Measurements from ENCODE around the gene MSRB1. TPM values are rescaled to one million over a fixed set of nuclear protein-coding genes. Genes with fewer than 3 reads are reported as not detected.

MSRB1 gene
- total and polyA plus RNA-seq, 2 of the 13 experiments (the other 11 are each of a cell fraction or from before 2014, with no cell fraction given) = 32.1 to 75.4 TPM

DNA sequence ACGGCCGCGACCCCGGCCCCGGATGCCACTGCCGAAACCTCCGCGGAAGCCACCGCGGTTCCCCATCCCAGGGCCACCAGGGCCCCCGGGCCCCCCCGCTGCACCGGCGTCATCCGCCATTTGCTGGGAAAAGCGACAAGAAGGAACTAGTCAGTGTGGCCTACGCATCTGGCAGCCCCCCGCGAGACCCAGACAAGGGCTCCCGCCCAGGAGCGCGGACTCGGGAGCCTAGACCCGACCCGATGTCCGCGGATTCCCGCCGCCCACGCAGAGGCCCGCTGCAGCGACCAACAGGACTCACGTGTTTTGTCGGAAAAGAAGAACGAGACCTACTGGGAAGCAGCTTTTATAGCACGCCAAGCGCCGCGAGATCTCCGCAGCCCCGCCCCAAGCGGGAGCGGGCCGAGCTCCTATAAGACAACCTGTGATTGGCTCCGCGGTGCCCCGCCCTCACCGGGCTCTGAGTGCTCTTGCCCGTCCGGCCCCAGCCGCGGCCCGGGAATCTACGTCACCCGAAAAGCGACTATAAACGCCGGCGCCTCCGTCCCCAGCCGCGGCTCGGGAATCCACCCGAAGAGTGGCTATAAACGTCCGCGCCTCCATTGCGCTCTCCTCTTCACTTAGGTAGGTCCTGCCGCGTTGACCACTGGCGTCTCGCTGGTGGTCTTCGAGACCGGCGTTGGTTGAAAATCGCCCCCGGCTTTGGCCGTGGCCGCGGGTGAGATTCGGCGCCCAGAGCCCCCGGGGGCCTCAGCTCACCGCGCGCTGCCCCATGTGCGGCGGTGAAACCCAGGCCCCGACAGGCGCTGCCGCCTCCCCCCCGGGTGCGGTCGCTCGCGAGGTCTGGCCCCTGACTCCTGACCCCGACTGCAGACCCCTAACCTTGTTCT is 21.8 kb upstream of the MSRB1 start, which contains the start of gene RPS2 (continued):
- TF ChIP-seq, protein P1, sequence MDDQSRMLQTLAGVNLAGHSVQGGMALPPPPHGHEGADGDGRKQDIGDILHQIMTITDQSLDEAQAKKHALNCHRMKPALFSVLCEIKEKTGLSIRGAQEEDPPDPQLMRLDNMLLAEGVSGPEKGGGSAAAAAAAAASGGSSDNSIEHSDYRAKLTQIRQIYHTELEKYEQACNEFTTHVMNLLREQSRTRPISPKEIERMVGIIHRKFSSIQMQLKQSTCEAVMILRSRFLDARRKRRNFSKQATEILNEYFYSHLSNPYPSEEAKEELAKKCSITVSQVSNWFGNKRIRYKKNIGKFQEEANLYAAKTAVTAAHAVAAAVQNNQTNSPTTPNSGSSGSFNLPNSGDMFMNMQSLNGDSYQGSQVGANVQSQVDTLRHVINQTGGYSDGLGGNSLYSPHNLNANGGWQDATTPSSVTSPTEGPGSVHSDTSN (CRISPR knock-in tag; IDR thresholded peaks at IDR 0.05; ENCODE audit: borderline replicate concordance) = no peak
- TF ChIP-seq RORA (CRISPR knock-in tag; IDR thresholded peaks at IDR 0.05) = 0 out of 2 replicates have a peak, but pooled peaks have one; percentile 58
- TF ChIP-seq, protein P2, sequence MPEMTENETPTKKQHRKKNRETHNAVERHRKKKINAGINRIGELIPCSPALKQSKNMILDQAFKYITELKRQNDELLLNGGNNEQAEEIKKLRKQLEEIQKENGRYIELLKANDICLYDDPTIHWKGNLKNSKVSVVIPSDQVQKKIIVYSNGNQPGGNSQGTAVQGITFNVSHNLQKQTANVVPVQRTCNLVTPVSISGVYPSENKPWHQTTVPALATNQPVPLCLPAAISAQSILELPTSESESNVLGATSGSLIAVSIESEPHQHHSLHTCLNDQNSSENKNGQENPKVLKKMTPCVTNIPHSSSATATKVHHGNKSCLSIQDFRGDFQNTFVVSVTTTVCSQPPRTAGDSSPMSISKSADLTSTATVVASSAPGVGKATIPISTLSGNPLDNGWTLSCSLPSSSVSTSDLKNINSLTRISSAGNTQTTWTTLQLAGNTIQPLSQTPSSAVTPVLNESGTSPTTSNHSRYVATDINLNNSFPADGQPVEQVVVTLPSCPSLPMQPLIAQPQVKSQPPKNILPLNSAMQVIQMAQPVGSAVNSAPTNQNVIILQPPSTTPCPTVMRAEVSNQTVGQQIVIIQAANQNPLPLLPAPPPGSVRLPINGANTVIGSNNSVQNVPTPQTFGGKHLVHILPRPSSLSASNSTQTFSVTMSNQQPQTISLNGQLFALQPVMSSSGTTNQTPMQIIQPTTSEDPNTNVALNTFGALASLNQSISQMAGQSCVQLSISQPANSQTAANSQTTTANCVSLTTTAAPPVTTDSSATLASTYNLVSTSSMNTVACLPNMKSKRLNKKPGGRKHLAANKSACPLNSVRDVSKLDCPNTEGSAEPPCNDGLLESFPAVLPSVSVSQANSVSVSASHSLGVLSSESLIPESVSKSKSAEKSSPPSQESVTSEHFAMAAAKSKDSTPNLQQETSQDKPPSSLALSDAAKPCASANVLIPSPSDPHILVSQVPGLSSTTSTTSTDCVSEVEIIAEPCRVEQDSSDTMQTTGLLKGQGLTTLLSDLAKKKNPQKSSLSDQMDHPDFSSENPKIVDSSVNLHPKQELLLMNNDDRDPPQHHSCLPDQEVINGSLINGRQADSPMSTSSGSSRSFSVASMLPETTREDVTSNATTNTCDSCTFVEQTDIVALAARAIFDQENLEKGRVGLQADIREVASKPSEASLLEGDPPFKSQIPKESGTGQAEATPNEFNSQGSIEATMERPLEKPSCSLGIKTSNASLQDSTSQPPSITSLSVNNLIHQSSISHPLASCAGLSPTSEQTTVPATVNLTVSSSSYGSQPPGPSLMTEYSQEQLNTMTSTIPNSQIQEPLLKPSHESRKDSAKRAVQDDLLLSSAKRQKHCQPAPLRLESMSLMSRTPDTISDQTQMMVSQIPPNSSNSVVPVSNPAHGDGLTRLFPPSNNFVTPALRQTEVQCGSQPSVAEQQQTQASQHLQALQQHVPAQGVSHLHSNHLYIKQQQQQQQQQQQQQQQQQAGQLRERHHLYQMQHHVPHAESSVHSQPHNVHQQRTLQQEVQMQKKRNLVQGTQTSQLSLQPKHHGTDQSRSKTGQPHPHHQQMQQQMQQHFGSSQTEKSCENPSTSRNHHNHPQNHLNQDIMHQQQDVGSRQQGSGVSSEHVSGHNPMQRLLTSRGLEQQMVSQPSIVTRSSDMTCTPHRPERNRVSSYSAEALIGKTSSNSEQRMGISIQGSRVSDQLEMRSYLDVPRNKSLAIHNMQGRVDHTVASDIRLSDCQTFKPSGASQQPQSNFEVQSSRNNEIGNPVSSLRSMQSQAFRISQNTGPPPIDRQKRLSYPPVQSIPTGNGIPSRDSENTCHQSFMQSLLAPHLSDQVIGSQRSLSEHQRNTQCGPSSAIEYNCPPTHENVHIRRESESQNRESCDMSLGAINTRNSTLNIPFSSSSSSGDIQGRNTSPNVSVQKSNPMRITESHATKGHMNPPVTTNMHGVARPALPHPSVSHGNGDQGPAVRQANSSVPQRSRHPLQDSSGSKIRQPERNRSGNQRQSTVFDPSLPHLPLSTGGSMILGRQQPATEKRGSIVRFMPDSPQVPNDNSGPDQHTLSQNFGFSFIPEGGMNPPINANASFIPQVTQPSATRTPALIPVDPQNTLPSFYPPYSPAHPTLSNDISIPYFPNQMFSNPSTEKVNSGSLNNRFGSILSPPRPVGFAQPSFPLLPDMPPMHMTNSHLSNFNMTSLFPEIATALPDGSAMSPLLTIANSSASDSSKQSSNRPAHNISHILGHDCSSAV (CRISPR knock-in tag; IDR thresholded peaks at IDR 0.05; ENCODE audit: borderline replicate concordance) = 0 out of 2 replicates have a peak, but pooled peaks have one; percentile 27
- peak; percentile 69; the same call in 1 of the 2 replicates for TF ChIP-seq ZSCAN25 (CRISPR knock-in tag; IDR thresholded peaks at IDR 0.05)
- no peak for TF ChIP-seq ZNF292 (CRISPR knock-in tag; IDR thresholded peaks at IDR 0.05; ENCODE audit: borderline replicate concordance, low read depth)
- TF ChIP-seq SSRP1 (CRISPR knock-in tag; IDR thresholded peaks at IDR 0.05) = no peak
- 0 out of 2 replicates have a peak, but pooled peaks have one; percentile 30 for TF ChIP-seq ZNF761 (CRISPR knock-in tag; conservative IDR thresholded peaks at IDR 0.05)
- TF ChIP-seq, protein P3, sequence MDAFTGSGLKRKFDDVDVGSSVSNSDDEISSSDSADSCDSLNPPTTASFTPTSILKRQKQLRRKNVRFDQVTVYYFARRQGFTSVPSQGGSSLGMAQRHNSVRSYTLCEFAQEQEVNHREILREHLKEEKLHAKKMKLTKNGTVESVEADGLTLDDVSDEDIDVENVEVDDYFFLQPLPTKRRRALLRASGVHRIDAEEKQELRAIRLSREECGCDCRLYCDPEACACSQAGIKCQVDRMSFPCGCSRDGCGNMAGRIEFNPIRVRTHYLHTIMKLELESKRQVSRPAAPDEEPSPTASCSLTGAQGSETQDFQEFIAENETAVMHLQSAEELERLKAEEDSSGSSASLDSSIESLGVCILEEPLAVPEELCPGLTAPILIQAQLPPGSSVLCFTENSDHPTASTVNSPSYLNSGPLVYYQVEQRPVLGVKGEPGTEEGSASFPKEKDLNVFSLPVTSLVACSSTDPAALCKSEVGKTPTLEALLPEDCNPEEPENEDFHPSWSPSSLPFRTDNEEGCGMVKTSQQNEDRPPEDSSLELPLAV (CRISPR knock-in tag; conservative IDR thresholded peaks at IDR 0.05; ENCODE audit: low read depth) = no peak
- peak; percentile 70 for TF ChIP-seq PHF21A (CRISPR knock-in tag; IDR thresholded peaks at IDR 0.05)
- TF ChIP-seq, protein P4, sequence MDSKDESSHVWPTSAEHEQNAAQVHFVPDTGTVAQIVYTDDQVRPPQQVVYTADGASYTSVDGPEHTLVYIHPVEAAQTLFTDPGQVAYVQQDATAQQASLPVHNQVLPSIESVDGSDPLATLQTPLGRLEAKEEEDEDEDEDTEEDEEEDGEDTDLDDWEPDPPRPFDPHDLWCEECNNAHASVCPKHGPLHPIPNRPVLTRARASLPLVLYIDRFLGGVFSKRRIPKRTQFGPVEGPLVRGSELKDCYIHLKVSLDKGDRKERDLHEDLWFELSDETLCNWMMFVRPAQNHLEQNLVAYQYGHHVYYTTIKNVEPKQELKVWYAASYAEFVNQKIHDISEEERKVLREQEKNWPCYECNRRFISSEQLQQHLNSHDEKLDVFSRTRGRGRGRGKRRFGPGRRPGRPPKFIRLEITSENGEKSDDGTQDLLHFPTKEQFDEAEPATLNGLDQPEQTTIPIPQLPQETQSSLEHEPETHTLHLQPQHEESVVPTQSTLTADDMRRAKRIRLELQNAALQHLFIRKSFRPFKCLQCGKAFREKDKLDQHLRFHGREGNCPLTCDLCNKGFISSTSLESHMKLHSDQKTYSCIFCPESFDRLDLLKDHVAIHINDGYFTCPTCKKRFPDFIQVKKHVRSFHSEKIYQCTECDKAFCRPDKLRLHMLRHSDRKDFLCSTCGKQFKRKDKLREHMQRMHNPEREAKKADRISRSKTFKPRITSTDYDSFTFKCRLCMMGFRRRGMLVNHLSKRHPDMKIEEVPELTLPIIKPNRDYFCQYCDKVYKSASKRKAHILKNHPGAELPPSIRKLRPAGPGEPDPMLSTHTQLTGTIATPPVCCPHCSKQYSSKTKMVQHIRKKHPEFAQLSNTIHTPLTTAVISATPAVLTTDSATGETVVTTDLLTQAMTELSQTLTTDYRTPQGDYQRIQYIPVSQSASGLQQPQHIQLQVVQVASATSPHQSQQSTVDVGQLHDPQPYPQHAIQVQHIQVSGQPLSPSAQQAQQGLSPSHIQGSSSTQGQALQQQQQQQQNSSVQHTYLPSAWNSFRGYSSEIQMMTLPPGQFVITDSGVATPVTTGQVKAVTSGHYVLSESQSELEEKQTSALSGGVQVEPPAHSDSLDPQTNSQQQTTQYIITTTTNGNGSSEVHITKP (CRISPR knock-in tag; IDR thresholded peaks at IDR 0.05; ENCODE audit: low read depth) = 0 out of 2 replicates have a peak, but pooled peaks have one; percentile 27
- TF ChIP-seq MEF2D (CRISPR knock-in tag; IDR thresholded peaks at IDR 0.05) = peak; percentile 71; the same call in 1 of the 2 replicates

All from HepG2 (cell line).